WTC11 (cell line): ENCODE data around the gene RTN3. TPM values are rescaled to one million over a fixed set of nuclear protein-coding genes. Genes with fewer than 3 reads are reported as not detected.

Experiments used
- ATAC-seq: fragments of 200-7000 bp; cut with Tn5 transposase; 2 replicates; pipeline ENCODE4 v1.10.0; 2021; ENCODE audit warnings: mild to moderate bottlenecking, moderate library complexity
- CTCF ChIA-PET: fragments of 300-600 bp; sonication (Branson Sonifier 250); formaldehyde crosslinking; loops from one replicate; lab custom pipeline; 2021; ENCODE audit warnings: antibody characterized with exemption; lab: Charles Lee
- POLR2A ChIA-PET: fragments of 350-600 bp; sonication (Branson Sonifier 250); formaldehyde crosslinking; loops from one replicate; lab custom pipeline; 2021; ENCODE audit warnings: antibody characterized with exemption; lab: Charles Lee
- DNase-seq: peaks from one replicate; pipeline ENCODE4 v3.0.0; 2021; ENCODE audit warnings: low spot score
- H3K27ac Mint-ChIP-seq: 2 replicates; pipeline ENCODE4 v1.8.0; 2021; ENCODE audit warnings: mixed read lengths
- H3K27me3 Mint-ChIP-seq: 2 replicates; pipeline ENCODE4 v1.8.0; 2021; ENCODE audit warnings: low read depth, mild to moderate bottlenecking, moderate library complexity, mixed read lengths
- H3K36me3 Mint-ChIP-seq: 2 replicates; pipeline ENCODE4 v1.8.0; 2021; ENCODE audit warnings: mixed read lengths
- H3K4me1 Mint-ChIP-seq: 2 replicates; pipeline ENCODE4 v1.8.0; 2022; ENCODE audit warnings: mixed read lengths
- H3K4me3 Mint-ChIP-seq: 2 replicates; pipeline ENCODE4 v1.8.0; 2021; ENCODE audit warnings: mild to moderate bottlenecking, moderate library complexity, mixed read lengths
- H3K9me3 Mint-ChIP-seq: 2 replicates; pipeline ENCODE4 v1.8.0; 2021; ENCODE audit warnings: mixed read lengths
- ARID4B ChIP-seq: sonication (generic); formaldehyde crosslinking; IDR thresholded peaks from 2 replicates; pipeline ENCODE4 v1.8.0; 2023; ENCODE audit warnings: missing genetic modification reagents, mild to moderate bottlenecking, borderline replicate concordance
- CREB1 ChIP-seq: sonication (generic); formaldehyde crosslinking; IDR thresholded peaks from 2 replicates; pipeline ENCODE4 v1.8.0; 2023; ENCODE audit warnings: mild to moderate bottlenecking, missing genetic modification reagents
- ESRRA ChIP-seq: sonication (generic); formaldehyde crosslinking; IDR thresholded peaks from 2 replicates; pipeline ENCODE4 v1.8.1; 2022; ENCODE audit warnings: mild to moderate bottlenecking, missing genetic modification reagents, borderline replicate concordance
- FOXJ3 ChIP-seq: sonication (generic); formaldehyde crosslinking; IDR thresholded peaks from 2 replicates; pipeline ENCODE4 v1.9.0; 2021; ENCODE audit warnings: missing genetic modification reagents, mild to moderate bottlenecking, borderline replicate concordance
- FOXP1 ChIP-seq: sonication (generic); formaldehyde crosslinking; IDR thresholded peaks from 2 replicates; pipeline ENCODE4 v1.8.0; 2022; ENCODE audit warnings: missing genetic modification reagents, mild to moderate bottlenecking, moderate library complexity, borderline replicate concordance
- GRHL2 ChIP-seq: fragments of 250-450 bp; sonication (Bioruptor Pico); IDR thresholded peaks from 2 replicates; pipeline ENCODE4 v1.8.0; 2022; ENCODE audit warnings: mild to moderate bottlenecking, moderate library complexity; ENCODE audit not compliant: insufficient replicate concordance, severe bottlenecking
- HMGA2 ChIP-seq: fragments of 250-450 bp; sonication (Bioruptor Pico); IDR thresholded peaks from 2 replicates; pipeline ENCODE4 v1.4.0; 2021; ENCODE audit warnings: mild to moderate bottlenecking, moderate library complexity
- HMGXB4 ChIP-seq: sonication (generic); formaldehyde crosslinking; IDR thresholded peaks from 2 replicates; pipeline ENCODE4 v1.8.1; 2023; ENCODE audit warnings: mild to moderate bottlenecking, moderate library complexity, missing genetic modification reagents
- KAT7 ChIP-seq: sonication (generic); formaldehyde crosslinking; IDR thresholded peaks from 2 replicates; pipeline ENCODE4 v1.8.1; 2023; ENCODE audit warnings: missing genetic modification reagents, mild to moderate bottlenecking, borderline replicate concordance
- MAX ChIP-seq: sonication (generic); formaldehyde crosslinking; IDR thresholded peaks from 2 replicates; pipeline ENCODE4 v1.8.0; 2022; ENCODE audit warnings: mild to moderate bottlenecking, missing genetic modification reagents
- NFATC4 ChIP-seq: fragments of 250-450 bp; sonication (Bioruptor Pico); IDR thresholded peaks from 2 replicates; pipeline ENCODE4 v1.9.0; 2021; ENCODE audit warnings: mild to moderate bottlenecking
- NR1H2 ChIP-seq: sonication (generic); formaldehyde crosslinking; IDR thresholded peaks from 2 replicates; pipeline ENCODE4 v1.9.0; 2021; ENCODE audit warnings: mild to moderate bottlenecking, moderate library complexity, missing genetic modification reagents
- RELA ChIP-seq: sonication (generic); formaldehyde crosslinking; IDR thresholded peaks from 2 replicates; pipeline ENCODE4 v1.8.1; 2022; ENCODE audit warnings: missing genetic modification reagents, mild to moderate bottlenecking, borderline replicate concordance
- SMAD3 ChIP-seq: sonication (generic); formaldehyde crosslinking; IDR thresholded peaks from 2 replicates; pipeline ENCODE4 v1.8.0; 2022; ENCODE audit warnings: missing genetic modification reagents, mild to moderate bottlenecking, borderline replicate concordance
- ZNF232 ChIP-seq: sonication (generic); formaldehyde crosslinking; IDR thresholded peaks from 2 replicates; pipeline ENCODE4 v1.8.0; 2022; ENCODE audit warnings: mild to moderate bottlenecking, missing genetic modification reagents
- ZNF423 ChIP-seq: fragments of 250-450 bp; sonication (Bioruptor Pico); IDR thresholded peaks from 2 replicates; pipeline ENCODE4 v2.1.2; 2022; ENCODE audit warnings: mild to moderate bottlenecking, moderate library complexity
- total RNA-seq: library from RNA; stranded (reverse); gene quantifications from 3 replicates; pipeline ENCODE4 v1.2.3, GENCODE V29; 2021
- TF ChIP-seq, protein P1 (sequence below): fragments of 250-450 bp; sonication (Bioruptor Pico); IDR thresholded peaks from 2 replicates; pipeline ENCODE4 v1.9.0; 2021; ENCODE audit warnings: mild to moderate bottlenecking
- TF ChIP-seq, protein P2 (sequence below): fragments of 200-600 bp; IDR thresholded peaks from 2 replicates; pipeline ENCODE4 v1.8.0; 2022; ENCODE audit warnings: antibody characterized with exemption
- TF ChIP-seq, protein P3 (sequence below): sonication (generic); formaldehyde crosslinking; IDR thresholded peaks from 2 replicates; pipeline ENCODE4 v1.8.1; 2022; ENCODE audit warnings: low read depth, missing genetic modification reagents, borderline replicate concordance

Gene RTN3
- total RNA-seq, 1 experiment from 2014 or later: 159 TPM

DNA sequence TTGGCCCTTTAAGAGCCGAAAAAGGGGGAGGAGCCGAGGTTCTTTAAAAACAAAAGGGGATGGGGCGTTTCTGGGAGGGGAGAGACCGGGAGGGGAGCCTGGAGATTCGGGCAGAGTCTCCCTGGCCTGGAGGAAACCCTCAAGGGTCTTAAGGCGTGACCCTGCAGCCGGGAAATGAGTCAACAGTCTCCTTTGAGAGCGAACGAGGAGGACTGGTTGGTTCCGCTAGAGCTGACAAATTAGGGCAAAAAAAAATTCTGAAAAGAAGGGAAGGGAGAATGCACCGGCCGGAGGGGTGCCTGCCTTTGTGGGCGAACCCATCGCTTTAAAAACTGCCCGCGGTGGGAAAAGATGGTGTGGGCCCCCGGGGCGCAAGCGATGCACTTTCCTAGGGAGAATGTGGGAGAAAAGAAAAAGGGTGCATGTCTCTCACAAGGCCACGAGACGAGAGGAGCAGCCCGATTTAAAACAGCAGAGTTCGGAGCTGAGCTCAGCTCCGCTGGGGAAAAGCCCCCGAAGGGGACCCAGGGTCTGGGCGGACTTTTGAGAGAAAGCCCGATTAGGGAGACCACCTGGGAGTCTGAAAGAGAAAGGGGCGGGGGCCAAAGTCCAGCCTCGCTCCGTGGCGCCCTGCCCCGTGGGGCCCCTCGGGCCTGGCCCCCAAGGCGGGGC, 86.4 kb downstream of the RTN3 start:
- ChIA-PET POLR2A (interaction anchor here (0.6 to 1.9 kb wide), 6 partner anchors 46 to 170 kb away, joined by 3 to 6 read pairs (median 4); no protein-coding TSS in a partner anchor), CTCF (interaction anchor here (0.7 to 3.4 kb wide), 26 partner anchors 11 to 380 kb away, joined by 3 to 26 read pairs (median 4); partner anchors contain the start of genes MARK2, NAA40, RCOR2 and SPINDOC)
- ATAC-seq (peak; percentile 23), DNase-seq (peak; percentile 81)
- H3K9me3 Mint-ChIP-seq: no peaks in the 10 kb centered on the region
- peaks cover 37% of the 10 kb centered on the region for H3K4me1 Mint-ChIP-seq
- H3K4me3 Mint-ChIP-seq: peak overlapping the region; percentile 98
- peaks cover 27% of the 10 kb centered on the region for H3K27me3 Mint-ChIP-seq
- H3K27ac Mint-ChIP-seq: peak overlapping the region; percentile 98
- H3K36me3 Mint-ChIP-seq: no peaks in the 10 kb centered on the region
- TF ChIP-seq KAT7 (CRISPR knock-in tag) (no peak), SMAD3 (0 out of 2 replicates have a peak, but pooled peaks have one; percentile 44), CREB1 (no peak), HMGA2 (CRISPR knock-in tag) (no peak), NR1H2 (CRISPR knock-in tag) (no peak), ARID4B (peak; percentile 59; the same call in 1 of the 2 replicates), MAX (CRISPR knock-in tag) (peak; percentile 54; the same call in 1 of the 2 replicates), ZNF232 (CRISPR knock-in tag) (0 out of 2 replicates have a peak, but pooled peaks have one; percentile 38), GRHL2 (CRISPR knock-in tag) (no peak), NFATC4 (no peak), FOXJ3 (CRISPR knock-in tag) (no peak)
- TF ChIP-seq, protein P1, sequence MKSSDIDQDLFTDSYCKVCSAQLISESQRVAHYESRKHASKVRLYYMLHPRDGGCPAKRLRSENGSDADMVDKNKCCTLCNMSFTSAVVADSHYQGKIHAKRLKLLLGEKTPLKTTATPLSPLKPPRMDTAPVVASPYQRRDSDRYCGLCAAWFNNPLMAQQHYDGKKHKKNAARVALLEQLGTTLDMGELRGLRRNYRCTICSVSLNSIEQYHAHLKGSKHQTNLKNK: no peak
- TF ChIP-seq, all 79 proteins: peak for 4

DNA sequence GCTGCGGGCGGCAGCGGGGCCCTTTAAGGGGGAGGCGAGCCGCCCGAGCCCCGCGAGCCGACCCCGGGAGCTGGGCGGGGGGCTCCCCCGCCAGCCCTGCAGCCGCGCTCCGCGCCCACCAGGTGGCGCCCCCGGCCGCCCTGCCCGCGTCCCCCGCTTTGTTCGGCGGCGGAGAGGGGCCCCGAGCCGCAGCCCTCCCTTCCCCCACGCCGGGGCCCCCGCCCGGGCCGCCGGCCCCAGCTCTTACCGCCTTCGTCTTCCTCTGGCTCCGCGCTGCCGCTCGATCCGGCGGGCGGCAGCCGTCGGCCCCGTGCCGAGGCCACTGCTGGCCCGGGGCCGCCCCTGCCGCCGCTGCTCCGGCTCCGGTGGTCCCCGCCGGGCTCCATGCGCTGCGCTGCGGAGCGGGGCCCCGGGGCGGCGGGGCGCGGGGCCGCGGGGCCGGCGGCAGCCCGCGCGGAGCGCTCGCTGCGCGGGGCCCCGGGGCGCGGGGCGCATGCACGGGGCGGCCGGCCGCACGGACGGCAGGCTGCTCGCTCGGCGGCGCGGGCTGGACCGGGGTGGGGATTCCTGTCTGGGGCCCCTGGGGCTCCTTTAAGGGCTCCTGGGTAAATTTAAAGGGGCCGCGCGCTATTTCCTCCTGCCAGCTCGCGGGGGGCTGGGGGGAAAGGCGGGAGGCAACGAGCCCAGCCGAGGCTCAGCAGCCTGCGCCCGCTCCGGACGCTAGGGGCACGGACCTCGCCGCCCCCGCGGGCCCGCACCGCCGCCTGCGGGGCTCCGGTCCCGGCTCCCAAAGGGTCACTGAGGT, 87.1 kb downstream of the RTN3 start, which contains the start of gene ZFTA:
TSS of gene ZFTA (minus strand) at position 539 of the 805 bp plus-strand sequence. CDS start at position 386, 153 bp downstream.
- ATAC-seq (peak; percentile 6), DNase-seq (peak; percentile 75)
- Mint-ChIP-seq H3K4me1 (peaks cover 37% of the 10 kb centered on the region), H3K27ac (peak within 1 kb of the TSS; percentile 98), H3K9me3 (no peaks in the 10 kb centered on the region), H3K27me3 (peaks cover 32% of the 10 kb centered on the region), H3K36me3 (no peaks in the 10 kb centered on the region), H3K4me3 (peak within 1 kb of the TSS; percentile 98)
- 0 out of 2 replicates have a peak, but pooled peaks have one; percentile 22 for TF ChIP-seq KAT7 (CRISPR knock-in tag)
- TF ChIP-seq HMGXB4 (CRISPR knock-in tag): no peak
- TF ChIP-seq, protein P2, sequence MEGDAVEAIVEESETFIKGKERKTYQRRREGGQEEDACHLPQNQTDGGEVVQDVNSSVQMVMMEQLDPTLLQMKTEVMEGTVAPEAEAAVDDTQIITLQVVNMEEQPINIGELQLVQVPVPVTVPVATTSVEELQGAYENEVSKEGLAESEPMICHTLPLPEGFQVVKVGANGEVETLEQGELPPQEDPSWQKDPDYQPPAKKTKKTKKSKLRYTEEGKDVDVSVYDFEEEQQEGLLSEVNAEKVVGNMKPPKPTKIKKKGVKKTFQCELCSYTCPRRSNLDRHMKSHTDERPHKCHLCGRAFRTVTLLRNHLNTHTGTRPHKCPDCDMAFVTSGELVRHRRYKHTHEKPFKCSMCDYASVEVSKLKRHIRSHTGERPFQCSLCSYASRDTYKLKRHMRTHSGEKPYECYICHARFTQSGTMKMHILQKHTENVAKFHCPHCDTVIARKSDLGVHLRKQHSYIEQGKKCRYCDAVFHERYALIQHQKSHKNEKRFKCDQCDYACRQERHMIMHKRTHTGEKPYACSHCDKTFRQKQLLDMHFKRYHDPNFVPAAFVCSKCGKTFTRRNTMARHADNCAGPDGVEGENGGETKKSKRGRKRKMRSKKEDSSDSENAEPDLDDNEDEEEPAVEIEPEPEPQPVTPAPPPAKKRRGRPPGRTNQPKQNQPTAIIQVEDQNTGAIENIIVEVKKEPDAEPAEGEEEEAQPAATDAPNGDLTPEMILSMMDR: peak; percentile 78
- TF ChIP-seq FOXP1 (CRISPR knock-in tag): 0 out of 2 replicates have a peak, but pooled peaks have one; percentile 23
- TF ChIP-seq, protein P3, sequence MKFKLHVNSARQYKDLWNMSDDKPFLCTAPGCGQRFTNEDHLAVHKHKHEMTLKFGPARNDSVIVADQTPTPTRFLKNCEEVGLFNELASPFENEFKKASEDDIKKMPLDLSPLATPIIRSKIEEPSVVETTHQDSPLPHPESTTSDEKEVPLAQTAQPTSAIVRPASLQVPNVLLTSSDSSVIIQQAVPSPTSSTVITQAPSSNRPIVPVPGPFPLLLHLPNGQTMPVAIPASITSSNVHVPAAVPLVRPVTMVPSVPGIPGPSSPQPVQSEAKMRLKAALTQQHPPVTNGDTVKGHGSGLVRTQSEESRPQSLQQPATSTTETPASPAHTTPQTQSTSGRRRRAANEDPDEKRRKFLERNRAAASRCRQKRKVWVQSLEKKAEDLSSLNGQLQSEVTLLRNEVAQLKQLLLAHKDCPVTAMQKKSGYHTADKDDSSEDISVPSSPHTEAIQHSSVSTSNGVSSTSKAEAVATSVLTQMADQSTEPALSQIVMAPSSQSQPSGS (CRISPR knock-in tag): no peak
- no peak for TF ChIP-seq ESRRA (CRISPR knock-in tag)
- peak; percentile 34; the same call in 1 of the 2 replicates for TF ChIP-seq ZNF423
- no peak for TF ChIP-seq RELA (CRISPR knock-in tag)
- ChIA-PET CTCF (interaction anchor here (0.6 to 3.4 kb wide), 24 partner anchors 11 to 232 kb away, joined by 3 to 26 read pairs (median 4); partner anchors contain the start of genes MARK2, NAA40, RCOR2 and SPINDOC), POLR2A (interaction anchor here (0.7 to 1.9 kb wide), 6 partner anchors 45 to 141 kb away, joined by 3 to 6 read pairs (median 3); no protein-coding TSS in a partner anchor)
